Large intestine (tissue), 3 donors: Measurements from ENCODE around the gene IQSEC1. TPM values are rescaled to one million over a fixed set of nuclear protein-coding genes. Genes with fewer than 3 reads are reported as not detected.
A peak's percentile ranks its signal among the peaks of the same experiment; 100 is the strongest.

ENCODE experiments used
- DNase-seq, 2 donors: peaks; one replicate each; pipeline versions ENCODE4 v3.0.0 to v3.0.0-alpha.2; 2013
- H3K27ac ChIP-seq: one replicate; pipeline ENCODE4 v1.5.1; 2013; ENCODE audit warnings: low read length
- H3K27me3 ChIP-seq: 2 replicates; pipeline ENCODE4 v1.6.1; 2013; ENCODE audit warnings: low read length; ENCODE audit not compliant: control insufficient read depth, insufficient read depth
- H3K36me3 ChIP-seq: 2 replicates; pipeline ENCODE4 v1.6.1; 2013; ENCODE audit warnings: low read length; ENCODE audit not compliant: control insufficient read depth, insufficient read depth
- H3K4me1 ChIP-seq: one replicate; pipeline ENCODE4 v1.6.1; 2013; ENCODE audit warnings: low read length; ENCODE audit not compliant: control insufficient read depth, insufficient read depth
- H3K4me3 ChIP-seq: one replicate; pipeline ENCODE4 v1.5.1; 2013; ENCODE audit warnings: low read length
- H3K9me3 ChIP-seq: one replicate; pipeline ENCODE4 v1.6.1; 2013; ENCODE audit warnings: mild to moderate bottlenecking, low read depth, low read length, moderate library complexity; ENCODE audit not compliant: control insufficient read depth
- WGBS: methylation state at CpG from one replicate; pipeline ENCODE4 v1.1.5; 2013; ENCODE audit warnings: low lambda C conversion rate; ENCODE audit not compliant: insufficient coverage; 5-methylcytosine and 5-hydroxymethylcytosine counted together
- polyA plus RNA-seq: library from polyadenylated mRNA; unstranded; fragments of 120-200 nt; gene quantifications from one replicate; pipeline ENCODE4 v1.2.1, GENCODE V29; 2013

Gene IQSEC1
- polyA plus RNA-seq, 1 donor, result 24.3 TPM

DNA sequence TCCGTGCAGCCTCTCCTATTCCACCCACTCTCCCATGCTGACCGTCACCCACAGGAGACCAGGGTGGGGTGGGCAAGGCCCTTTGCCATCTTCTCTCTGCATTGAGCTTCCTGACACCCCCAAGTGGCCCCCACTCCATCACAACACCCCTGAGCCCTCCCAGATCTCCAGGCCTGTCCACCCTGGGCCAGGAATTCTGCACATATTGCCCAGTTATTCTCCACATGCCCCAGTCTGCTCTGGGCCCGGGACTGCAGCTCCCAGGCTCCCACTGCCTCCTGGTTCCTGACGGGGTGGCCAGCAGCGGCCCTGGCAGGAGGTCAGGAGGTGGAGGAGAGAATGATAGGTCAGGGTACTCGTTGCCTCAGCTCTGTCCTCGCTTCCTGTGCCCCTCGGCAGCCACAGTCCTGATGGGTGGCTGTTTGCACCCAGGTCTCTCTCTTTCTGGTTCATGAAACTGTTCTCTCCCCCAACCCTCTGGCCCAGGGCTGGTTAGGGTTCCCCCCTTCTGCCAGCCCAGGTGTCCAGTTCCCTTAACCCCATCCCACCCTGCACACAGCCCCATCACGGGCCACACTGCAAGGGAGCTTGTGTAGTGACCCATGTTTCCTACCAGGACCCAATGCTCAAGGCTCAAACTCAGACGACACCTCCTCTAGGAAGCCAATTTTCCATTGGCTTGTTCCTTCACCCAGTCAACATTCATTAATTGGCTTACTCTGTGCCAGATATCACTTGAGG is 47.3 kb downstream of the IQSEC1 start:
- H3K4me1 ChIP-seq, result peaks cover 3% of the 10 kb centered on the region
- no peak overlapping the region for H3K27ac ChIP-seq
- no peak for DNase-seq
- no peaks in the 10 kb centered on the region for H3K36me3 ChIP-seq
- H3K27me3 ChIP-seq, result no peaks in the 10 kb centered on the region
- no peak overlapping the region for H3K4me3 ChIP-seq
- WGBS, result no CpG with 5 or more reads among the region's 10 CpGs
- H3K9me3 ChIP-seq, result no peaks in the 10 kb centered on the region

DNA sequence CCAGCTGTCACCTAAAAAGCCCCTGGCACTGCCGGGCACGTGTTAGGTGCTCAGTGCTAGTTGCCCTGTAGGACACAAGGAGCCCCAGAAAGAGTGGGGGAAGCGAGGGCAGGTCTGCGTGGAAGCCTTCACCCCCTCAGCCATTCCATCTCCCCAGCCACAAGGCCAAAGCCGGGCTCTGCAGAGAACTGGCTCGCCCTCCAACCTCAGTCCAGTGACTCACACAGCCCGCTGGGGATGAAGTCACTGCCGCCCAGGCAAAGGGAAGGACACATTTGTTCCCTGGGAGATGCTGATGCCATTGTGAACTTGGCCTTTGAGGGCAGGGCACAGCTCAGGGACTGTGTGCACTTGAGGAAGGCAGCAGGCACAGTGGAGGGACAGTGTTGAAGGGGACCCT is 48.1 kb downstream of the IQSEC1 start:
- no CpG with 5 or more reads among the region's 8 CpGs for WGBS
- no peak for DNase-seq
- Histone ChIP-seq H3K9me3 (no peaks in the 10 kb centered on the region), H3K36me3 (no peaks in the 10 kb centered on the region), H3K4me3 (no peak overlapping the region), H3K27ac (no peak overlapping the region), H3K4me1 (peaks cover 3% of the 10 kb centered on the region), H3K27me3 (peaks cover 2% of the 10 kb centered on the region)

DNA sequence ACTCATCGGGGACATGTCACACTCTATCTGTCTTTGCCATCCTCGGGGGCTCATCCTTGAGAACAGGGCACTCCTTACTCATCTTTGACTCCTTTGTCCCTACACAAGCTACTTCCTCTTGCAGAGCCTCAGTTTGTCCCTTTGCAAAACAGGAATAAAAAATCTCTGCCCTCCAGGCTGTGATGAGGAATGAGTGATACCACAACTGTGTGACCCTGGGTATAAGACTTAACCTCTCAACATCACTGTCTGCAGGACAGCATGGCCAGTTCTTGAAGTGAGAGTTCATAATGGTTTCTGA is 48.5 kb downstream of the IQSEC1 start:
- WGBS, result no CpG with 5 or more reads among the region's 2 CpGs

DNA sequence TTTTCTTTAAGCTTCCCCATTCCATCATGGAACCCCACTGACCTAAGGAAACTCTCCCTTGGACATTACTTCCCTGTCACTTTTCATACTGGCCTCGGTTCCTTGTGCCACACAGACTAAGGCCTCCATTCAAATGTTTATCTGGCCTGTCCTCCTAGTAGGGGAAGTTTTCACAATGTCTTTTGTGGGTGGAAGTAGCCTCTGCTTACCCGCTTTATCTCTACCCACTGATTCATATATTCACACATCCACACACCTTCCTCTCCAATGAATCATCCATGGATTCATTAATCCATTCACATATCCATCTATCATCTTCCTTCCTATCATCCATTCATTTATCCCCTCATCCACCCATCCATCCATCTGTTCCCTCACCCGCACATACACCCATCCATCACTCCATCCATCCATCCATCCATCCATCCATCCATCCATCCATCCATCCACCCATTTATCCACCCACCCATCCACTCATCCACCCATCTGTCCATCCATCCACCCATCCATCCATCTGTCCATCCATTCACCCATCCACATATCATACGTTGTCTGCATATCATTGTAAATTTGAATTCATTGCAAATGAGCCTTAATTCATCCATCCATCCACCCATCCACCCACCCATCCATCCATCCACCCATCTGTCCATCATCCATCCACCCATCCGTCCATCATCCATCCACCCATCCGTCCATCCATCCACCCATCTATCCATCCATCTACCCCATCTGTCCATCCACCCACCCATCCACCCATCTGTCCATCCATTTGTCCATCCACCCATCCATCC is 49.1 kb downstream of the IQSEC1 start:
- WGBS, result 100% methylated on average over 4 of the region's 6 CpGs
- Histone ChIP-seq H3K4me3 (no peak overlapping the region), H3K36me3 (no peaks in the 10 kb centered on the region), H3K27me3 (peaks cover 4% of the 10 kb centered on the region), H3K4me1 (peaks cover 11% of the 10 kb centered on the region), H3K27ac (no peak overlapping the region), H3K9me3 (no peaks in the 10 kb centered on the region)
- DNase-seq, result no peak

More for the DNA sequence above, 48.5 kb downstream of the IQSEC1 start:
- H3K4me1 ChIP-seq, result peaks cover 5% of the 10 kb centered on the region
- H3K27me3 ChIP-seq, result peaks cover 3% of the 10 kb centered on the region
- H3K4me3 ChIP-seq, result no peak overlapping the region
- no peaks in the 10 kb centered on the region for H3K36me3 ChIP-seq
- H3K9me3 ChIP-seq, result no peaks in the 10 kb centered on the region
- DNase-seq, result no peak
- H3K27ac ChIP-seq, result no peak overlapping the region

DNA sequence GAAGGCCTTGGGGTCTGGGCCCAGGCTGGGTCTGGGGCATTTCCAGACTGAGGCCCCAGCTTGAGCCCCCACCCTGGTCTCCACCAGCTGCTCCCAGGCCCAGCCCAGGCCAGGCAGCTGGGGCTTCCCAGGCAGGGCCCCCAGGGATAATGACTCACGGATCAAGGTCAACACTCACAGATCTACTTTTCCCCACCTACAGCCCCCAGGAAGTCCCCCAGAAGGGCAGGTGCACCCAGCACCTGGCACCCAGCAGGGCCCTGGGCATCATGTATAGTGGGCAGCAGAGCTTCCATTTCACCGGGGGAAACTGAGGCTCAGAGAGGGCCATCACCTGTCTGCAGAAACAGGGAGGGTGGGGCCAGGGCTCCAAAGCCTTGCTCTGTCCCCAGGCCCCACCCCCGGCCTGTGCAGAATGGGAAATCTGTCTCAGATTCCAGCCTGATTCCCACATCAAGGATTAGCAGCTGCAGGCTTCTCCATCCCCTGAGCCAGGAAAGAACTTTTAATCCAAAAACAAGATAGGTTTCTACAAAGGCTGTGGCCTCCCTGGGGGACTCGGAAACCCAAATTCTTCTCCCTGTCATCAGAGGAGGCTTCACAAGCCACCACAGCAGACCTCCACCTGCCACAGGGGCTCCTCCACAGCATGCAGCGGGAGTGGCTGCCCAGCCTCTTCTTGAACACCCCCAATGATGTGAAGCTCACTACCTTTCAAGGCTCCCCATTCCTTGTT is 49.8 kb downstream of the IQSEC1 start:
- WGBS, result no CpG with 5 or more reads among the region's 5 CpGs
- Histone ChIP-seq H3K4me3 (no peak overlapping the region), H3K9me3 (no peaks in the 10 kb centered on the region), H3K4me1 (peaks cover 13% of the 10 kb centered on the region), H3K36me3 (no peaks in the 10 kb centered on the region), H3K27me3 (peaks cover 9% of the 10 kb centered on the region), H3K27ac (no peak overlapping the region)
- DNase-seq, result no peak

DNA sequence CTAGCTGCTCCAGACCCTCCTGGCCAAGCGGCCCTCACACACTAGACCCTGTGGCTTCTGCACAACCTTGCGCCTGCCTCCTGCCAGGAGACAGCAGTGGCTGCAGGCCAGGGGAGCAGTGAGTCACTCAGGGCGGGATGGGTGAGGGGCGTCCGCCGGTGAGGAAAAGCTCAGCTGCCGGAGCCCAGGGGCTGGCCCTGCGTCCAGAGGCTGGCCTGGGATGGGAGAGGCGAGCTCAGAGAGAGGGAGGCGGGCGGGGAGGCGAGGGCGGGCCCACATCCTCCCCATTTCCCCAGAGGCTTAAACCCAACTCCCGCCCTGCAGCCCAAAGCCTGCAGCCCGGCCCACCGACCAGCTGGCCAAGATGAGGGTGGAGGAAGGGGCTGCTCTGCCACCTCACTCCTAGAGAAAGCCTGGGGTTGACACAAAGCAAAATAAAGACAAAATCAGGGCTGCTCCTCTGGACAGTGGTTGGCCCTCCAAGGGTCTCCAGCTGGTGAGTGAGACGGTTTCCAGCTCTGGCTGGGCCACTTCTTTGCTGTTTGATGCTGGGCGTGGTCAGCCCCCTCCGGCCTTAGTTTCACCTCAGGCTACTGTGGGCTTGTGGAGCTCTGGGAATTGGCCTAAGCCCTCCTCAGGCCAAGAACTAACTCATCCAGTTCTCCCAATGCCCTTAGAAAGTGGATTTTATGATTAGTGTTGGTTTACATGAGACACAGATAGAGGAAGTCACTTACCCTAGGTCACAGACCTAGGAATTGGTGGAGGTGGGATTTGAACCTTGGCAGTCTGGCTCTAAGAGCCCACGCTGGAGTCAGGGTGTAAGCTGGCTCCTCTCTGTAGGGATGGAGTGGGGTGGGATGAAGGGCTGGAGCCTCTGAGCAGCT is 50.6 kb downstream of the IQSEC1 start:
- H3K27ac ChIP-seq, result no peak overlapping the region
- no peaks in the 10 kb centered on the region for H3K36me3 ChIP-seq
- peaks cover 9% of the 10 kb centered on the region for H3K27me3 ChIP-seq
- no CpG with 5 or more reads among the region's 20 CpGs for WGBS
- DNase-seq, result peak in 1 of 2 donors; percentile 44
- H3K4me3 ChIP-seq, result no peak overlapping the region
- H3K4me1 ChIP-seq, result peaks cover 13% of the 10 kb centered on the region
- no peaks in the 10 kb centered on the region for H3K9me3 ChIP-seq

DNA sequence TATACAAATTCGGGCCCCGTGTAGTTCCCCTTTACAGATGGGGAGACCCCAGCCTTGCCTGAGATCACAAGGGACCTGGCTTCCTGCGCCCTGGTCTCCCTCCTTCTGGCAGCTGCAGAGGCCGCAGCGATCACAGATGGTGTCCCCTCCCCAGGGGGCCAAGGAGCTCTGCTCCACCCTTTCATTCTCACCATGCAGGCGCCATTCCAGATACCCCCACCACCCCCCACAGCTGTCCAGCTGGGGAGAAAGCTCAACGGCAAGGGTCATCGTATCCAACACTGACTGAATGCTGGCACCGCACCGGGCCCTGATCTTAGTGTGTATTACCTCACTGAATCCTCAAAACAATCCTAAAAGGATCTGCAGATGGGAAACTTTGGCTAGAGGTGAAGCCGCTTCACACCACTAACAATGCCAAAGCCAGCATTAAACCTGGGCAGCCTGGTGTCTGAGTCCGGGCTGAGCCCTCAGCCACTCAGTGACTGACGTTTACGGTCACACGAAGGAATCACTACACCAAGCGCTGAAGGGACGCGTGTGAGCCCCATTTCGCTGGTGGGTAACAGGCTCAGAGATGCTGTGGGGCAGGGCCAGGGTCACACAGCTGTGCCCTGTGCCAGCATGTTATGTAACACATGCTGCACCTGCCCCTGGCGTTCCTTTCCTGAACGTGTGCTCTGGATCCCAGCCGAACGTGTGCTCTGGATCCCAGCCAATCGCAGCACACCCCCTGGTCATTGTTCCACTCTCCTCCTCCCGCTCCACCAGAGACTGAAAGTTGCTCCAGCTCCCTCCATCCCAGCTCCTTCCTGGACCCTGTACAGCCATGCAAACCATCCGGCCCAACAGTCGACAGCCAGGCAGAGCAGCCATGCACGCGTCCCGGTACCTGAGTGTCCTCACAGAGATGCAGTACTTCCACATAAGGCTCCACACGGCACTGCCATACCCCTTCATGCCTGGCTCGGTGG is 51.8 kb downstream of the IQSEC1 start:
- H3K4me3 ChIP-seq, result no peak overlapping the region
- peaks cover 9% of the 10 kb centered on the region for H3K27me3 ChIP-seq
- H3K36me3 ChIP-seq, result no peaks in the 10 kb centered on the region
- no CpG with 5 or more reads among the region's 32 CpGs for WGBS
- H3K4me1 ChIP-seq, result peaks cover 13% of the 10 kb centered on the region
- DNase-seq, result no peak
- H3K27ac ChIP-seq, result no peak overlapping the region
- no peaks in the 10 kb centered on the region for H3K9me3 ChIP-seq

DNA sequence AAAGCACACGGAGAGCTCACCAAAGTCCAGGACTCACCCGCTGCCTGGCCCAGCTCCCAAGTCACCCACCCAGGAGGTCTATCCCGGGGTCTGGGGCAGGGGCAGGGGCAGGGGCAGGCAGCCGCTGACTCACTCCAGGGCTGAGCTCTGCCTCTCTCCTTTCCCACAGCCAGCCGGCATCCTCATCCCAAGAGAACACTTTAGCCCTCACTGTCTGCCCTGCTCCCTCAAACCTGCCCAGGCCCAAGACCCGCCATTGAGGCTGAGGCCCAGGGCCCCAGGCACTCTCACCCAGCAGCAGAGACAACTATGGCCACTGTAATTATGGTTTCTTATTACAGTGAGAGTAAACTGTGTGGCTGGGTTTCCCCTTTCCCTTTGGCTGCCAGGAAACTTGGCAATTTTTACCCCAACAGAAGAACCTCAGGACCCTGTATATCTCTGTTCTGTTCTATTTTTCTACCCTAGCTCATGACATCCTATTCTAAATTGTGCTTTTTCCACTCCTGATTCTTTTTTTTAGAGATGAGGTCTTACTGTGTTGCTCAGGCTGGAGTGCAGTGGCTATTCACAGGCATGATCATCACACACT is 53.0 kb downstream of the IQSEC1 start:
- no peak overlapping the region for H3K27ac ChIP-seq
- no peaks in the 10 kb centered on the region for H3K36me3 ChIP-seq
- H3K9me3 ChIP-seq, result no peaks in the 10 kb centered on the region
- DNase-seq, result no peak
- H3K4me3 ChIP-seq, result no peak overlapping the region
- WGBS, result no CpG with 5 or more reads among the region's 6 CpGs
- H3K4me1 ChIP-seq, result peaks cover 13% of the 10 kb centered on the region
- peaks cover 9% of the 10 kb centered on the region for H3K27me3 ChIP-seq
